ENCODE measurements around the gene TGFBRAP1. TPM values are rescaled to one million over a fixed set of nuclear protein-coding genes. Genes with fewer than 3 reads are reported as not detected.

Gene TGFBRAP1
- total and polyA plus RNA-seq, 9 of the 15 experiments (the other 6 are each of a cell fraction or from before 2014, with no cell fraction given) = 3.7 to 18.0 (median 11.0) TPM

- ChIA-PET CTCF (ENCODE audit: low intra/inter-chr PET ratio) (no interaction called here), POLR2A (interaction anchor here (1.0 kb wide), 1 partner anchor 9 kb away, joined by 3 read pairs; no protein-coding TSS in a partner anchor)
- in situ Hi-C loops (cut with MboI) = no loop called here
- Histone ChIP-seq H3K9me1 (ENCODE audit: control insufficient read depth, insufficient read depth, low read length) (no peaks in the 10 kb centered on the region), H3K9ac (ENCODE audit: insufficient read depth in 1 of 2, low read depth in 2 of 2, low read length in 2 of 2) (no peak overlapping the region), H3K4me1 (replicated peaks in 1 of 2; ENCODE audit: control insufficient read depth in 2 of 2, insufficient read depth in 2 of 2, low read length in 2 of 2) (peaks cover 0 to 7% of the 10 kb centered on the region in 2 experiments; a peak in 2 of 5 replicates), H3K4me3 (no peak overlapping the region), H4K20me1 (replicated peaks; ENCODE audit: control insufficient read depth, insufficient read depth, low read length) (peaks cover 3% of the 10 kb centered on the region; the same call in 1 of the 2 replicates), H3K27me3 (ENCODE audit: control insufficient read depth in 2 of 2, insufficient read depth in 2 of 2, low read length in 2 of 2) (no peaks in the 10 kb centered on the region), H3K9me3 (replicated peaks; ENCODE audit: control insufficient read depth, insufficient read depth, low read depth, low read length) (no peaks in the 10 kb centered on the region), H3K79me2 (ENCODE audit: control insufficient read depth, insufficient read depth, low read length) (peaks cover 66% of the 10 kb centered on the region), H3K36me3 (ENCODE audit: control insufficient read depth, insufficient read depth, low read length) (peaks cover under 1% of the 10 kb centered on the region; the same call in 1 of the 3 replicates), H2AFZ (ENCODE audit: low read depth, low read length) (no peak overlapping the region), H3K4me2 (ENCODE audit: insufficient read depth, low read length) (no peak overlapping the region), H3K27ac (ENCODE audit: extremely low read depth, low read depth, low read length) (no peak overlapping the region)
- TF ChIP-seq ZNF277 (CRISPR knock-in tag; IDR thresholded peaks at IDR 0.05; ENCODE audit: borderline replicate concordance) (no peak), ZNF175 (CRISPR knock-in tag; IDR thresholded peaks at IDR 0.05; ENCODE audit: low read depth) (no peak), ZNF384 (IDR thresholded peaks at IDR 0.05; ENCODE audit: low read depth, low read length) (no peak), RBM14 (IDR thresholded peaks at IDR 0.05; ENCODE audit: borderline replicate concordance, insufficient read depth, low read depth, low read length) (no peak), KLF10 (CRISPR knock-in tag; IDR thresholded peaks at IDR 0.05) (no peak)
- BruUV-seq (replicated peaks) = no TSS peak
- intact Hi-C loops (cut with micrococcal nuclease) = no loop called here
- no peak for FAIRE-seq
- DNase-seq (ENCODE audit: extremely low read depth in 1 of 4, low spot score in 3 of 4) = no peak
- ATAC-seq = no peak
These were observed 15.7 kb downstream of the TGFBRAP1 start for GRCh38 chr2:105313877-105314276.
